ENCODE measurements around the gene TP53I3.
"Not testable (repeated sequence)": the region's sequence is repeated elsewhere in the genome, so short reads cannot be mapped to it uniquely, and the experiment has no call there.

Gene TP53I3

GRCh38 chr2:24051833-24052232 is 32.8 kb downstream of the TP53I3 start:
- no peak for DNase-seq

- DNase-seq, result peak; percentile 39
Measured at GRCh38 chr2:24050041-24050979, 34.3 kb downstream of the TP53I3 start.

DNA sequence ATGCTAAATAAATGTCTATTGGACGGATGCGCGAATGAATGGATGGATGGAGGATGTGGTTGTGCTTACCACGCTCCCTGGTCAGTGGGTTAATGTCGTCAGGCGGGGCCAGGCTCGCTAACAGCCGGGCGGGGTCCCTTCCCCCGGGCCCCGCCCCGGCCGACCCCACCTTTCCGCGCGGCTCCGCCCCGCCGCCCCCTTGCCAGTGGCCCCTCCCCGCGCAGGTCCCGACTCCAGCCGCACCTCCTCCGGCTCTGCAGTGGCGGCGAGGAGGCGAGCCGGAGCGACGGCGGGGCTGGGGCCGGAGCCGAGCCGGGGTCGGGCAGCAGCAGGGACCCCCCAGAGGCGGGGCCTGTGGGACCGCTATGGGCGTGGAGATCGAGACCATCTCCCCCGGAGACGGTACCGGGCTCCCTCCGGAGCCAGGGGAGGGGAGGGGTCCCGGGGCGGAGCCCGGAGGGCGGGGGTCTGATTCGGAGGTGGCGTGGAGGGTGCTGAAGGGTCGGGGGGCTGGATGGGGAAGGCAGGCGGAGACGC is 35.1 kb downstream of the TP53I3 start, which contains the start of gene FKBP1B:
Gene FKBP1B (plus strand): TSS at position 257 of the 537 bp plus-strand sequence. CDS start 109 bp downstream, at position 366.
- peak; percentile 80 for DNase-seq

DNA sequence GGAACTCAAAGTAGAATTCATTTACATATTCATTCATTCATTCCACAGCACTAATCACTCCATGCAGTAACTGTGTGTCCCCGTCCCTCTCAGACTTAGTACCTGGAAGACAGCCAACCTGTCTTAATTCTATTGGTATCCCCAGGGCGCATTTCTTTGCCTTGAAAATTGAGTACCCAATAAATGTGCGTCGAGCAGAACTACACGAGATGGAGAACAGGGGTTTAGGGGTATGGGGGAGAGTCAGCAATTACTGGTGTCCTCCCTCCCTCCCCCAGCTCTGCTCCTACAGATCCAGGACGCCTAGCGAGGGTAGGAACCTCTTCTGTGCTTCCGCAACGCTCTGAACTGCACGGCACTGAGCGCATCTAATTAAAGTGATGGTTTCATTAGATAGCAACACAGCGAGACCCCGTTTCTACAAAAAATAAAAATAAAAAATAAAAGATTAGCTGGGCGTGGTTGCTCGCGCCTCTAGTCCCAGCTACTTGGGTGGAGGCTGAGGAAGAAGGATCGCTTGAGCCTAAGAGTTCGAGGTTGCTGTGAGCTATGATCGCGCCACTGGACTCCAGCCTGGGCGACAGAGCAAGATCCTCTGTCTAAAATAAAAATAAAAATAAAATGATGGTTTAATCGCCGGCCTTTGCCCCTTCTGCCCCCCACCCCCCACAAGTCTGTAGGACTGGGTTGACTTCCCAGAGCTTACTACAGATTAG is 35.7 kb downstream of the TP53I3 start:
- DNase-seq, result no peak

DNA sequence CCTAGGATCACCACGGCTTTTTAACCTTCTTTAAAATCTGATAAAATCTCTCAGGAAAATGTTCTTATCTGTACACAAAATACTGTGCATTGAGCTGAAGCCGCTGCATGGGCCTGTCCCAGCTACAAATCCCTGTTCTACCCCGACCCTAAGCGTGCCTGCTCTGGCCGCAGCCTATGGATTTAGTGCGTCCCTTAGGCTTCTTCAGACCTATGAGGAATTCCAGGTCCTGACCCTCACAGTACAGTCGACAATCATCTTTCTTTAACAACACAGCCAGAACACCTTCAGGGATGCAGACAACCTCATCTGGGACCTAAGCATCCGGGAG is 37.0 kb downstream of the TP53I3 start:
- no peak for DNase-seq

- peak; percentile 95 for DNase-seq
Measured at GRCh38 chr2:24046930-24047702, 37.5 kb downstream of the TP53I3 start, which contains the start of gene WDCP. Gene WDCP, minus strand, starts transcription at chr2:24047391. Its CDS starts 7,897 bp downstream, at chr2:24039494.

DNA sequence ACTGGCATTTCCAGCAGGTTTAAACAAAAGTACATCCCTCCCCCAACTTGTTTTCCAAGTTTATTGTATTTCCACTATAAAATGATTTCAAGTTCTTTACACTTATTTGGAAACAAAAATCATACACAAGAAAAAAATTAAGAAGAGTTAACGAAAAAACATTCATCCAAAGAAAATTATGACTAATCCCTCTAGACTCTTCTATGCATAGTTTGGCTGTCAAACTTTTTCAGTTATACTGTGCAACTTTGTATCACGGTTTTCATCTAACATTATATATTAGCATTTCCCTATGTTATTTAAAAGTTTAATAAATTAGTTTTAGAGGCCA is 38.1 kb downstream of the TP53I3 start:
- DNase-seq, result no peak

GRCh38 chr2:24045511-24046508 is 38.8 kb downstream of the TP53I3 start:
- DNase-seq, result no peak

GRCh38 chr2:24043133-24043532 is 41.5 kb downstream of the TP53I3 start:
- not testable (repeated sequence) for DNase-seq

DNA sequence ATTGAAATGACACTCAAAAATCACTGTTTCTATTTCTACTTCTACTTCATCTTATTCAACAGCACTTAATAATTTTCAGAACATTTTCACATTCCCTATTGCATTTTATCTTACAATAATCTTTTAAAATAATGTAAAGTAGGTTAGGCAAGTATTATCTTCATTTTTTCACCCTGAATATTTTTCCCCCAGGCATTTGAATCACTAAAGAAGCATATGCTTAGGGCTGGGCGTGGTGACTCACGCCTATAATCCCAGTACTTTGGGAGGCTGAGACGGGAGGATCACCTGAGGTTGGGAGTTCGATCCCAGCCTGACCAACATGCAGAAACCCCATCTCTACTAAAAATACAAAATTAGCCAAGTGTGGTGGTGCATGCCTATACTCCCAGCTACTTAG is 44.1 kb downstream of the TP53I3 start:
- DNase-seq, result no peak

DNA sequence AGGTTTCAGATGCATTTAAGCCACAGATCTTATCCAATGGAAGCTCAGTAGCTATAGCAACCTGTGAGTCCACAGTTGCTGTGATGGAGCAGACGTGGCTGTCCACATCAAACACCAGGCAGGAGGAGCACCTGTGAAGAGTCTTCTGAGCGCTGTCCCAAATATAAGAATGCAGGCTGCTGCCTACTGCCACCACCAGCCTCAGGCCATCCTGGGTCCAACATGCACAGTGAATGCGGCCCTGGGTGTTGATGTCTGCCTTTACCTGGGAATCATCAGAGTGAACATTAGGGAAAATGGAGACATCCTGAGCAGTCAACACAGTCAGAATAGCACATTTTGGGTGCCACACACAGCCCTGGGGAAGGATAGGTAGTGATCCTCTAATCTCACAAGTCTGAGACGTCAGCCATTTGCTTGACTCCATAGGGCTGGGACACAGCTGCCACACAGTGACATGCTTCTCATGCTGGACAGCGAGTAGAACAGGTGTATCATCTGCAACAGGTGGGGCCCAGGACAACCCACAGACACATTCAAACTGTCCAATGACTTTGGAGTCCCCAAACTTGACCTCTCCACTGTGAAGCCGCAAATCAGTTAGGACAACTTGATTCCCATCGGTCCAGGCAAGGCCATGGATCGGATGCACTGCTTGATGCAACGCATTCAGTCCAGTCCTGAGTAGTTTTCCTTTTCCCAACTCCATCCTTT is 45.7 kb downstream of the TP53I3 start:
- no peak for DNase-seq
